Natural killer cell treated with Interleukin-12 subunit alpha and Interleukin-12 subunit beta and Interleukin-15 and Interleukin-18, amount 100 ng/mL, for 72 hours (primary cell): ENCODE results near the gene XIRP1. TPM values are rescaled to one million over a fixed set of nuclear protein-coding genes. Genes with fewer than 3 reads are reported as not detected.
A peak's percentile ranks its signal among the peaks of the same experiment; 100 is the strongest.

Experiments
- ATAC-seq, 2 donors: fragments of 150-1000 bp; cut with Tn5 transposase in 1 of 2; sonication (Bioruptor Pico), chemical (Tn5 transposase) in 1 of 2; 2 replicates each; pipeline ENCODE4 v1.10.0; 2021
- DNase-seq: peaks from one replicate; pipeline ENCODE4 v3.0.0; 2022; ENCODE audit warnings: low spot score
- H3K27ac Mint-ChIP-seq, 2 donors: 1 replicate in 1 of 2; 2 replicates in 1 of 2; pipeline ENCODE4 v1.8.0; 2022; ENCODE audit warnings: mixed read lengths in 2 of 2, mild to moderate bottlenecking in 1 of 2, moderate library complexity in 1 of 2
- H3K27me3 Mint-ChIP-seq, 2 donors: 1 replicate in 1 of 2; 2 replicates in 1 of 2; pipeline ENCODE4 v1.8.0; 2022; ENCODE audit warnings: mixed read lengths in 2 of 2
- H3K36me3 Mint-ChIP-seq: one replicate; pipeline ENCODE4 v1.8.0; 2022; ENCODE audit warnings: mixed read lengths
- H3K4me1 Mint-ChIP-seq, 2 donors: 1 replicate in 1 of 2; 2 replicates in 1 of 2; pipeline ENCODE4 v1.8.0; 2022; ENCODE audit warnings: low read depth in 2 of 2, mixed read lengths in 2 of 2, mild to moderate bottlenecking in 1 of 2
- H3K4me3 Mint-ChIP-seq: one replicate; pipeline ENCODE4 v1.8.0; 2022; ENCODE audit warnings: mixed read lengths
- H3K9me3 Mint-ChIP-seq: 2 replicates; pipeline ENCODE4 v1.8.0; 2022; ENCODE audit warnings: mixed read lengths
- total RNA-seq, 2 donors: library from RNA; stranded (reverse); gene quantifications; one replicate each; pipeline ENCODE4 v1.2.3, GENCODE V29; 2022

The XIRP1 gene
- total RNA-seq, 2 donors from 2014 or later: 0.22 to 0.43 TPM

DNA sequence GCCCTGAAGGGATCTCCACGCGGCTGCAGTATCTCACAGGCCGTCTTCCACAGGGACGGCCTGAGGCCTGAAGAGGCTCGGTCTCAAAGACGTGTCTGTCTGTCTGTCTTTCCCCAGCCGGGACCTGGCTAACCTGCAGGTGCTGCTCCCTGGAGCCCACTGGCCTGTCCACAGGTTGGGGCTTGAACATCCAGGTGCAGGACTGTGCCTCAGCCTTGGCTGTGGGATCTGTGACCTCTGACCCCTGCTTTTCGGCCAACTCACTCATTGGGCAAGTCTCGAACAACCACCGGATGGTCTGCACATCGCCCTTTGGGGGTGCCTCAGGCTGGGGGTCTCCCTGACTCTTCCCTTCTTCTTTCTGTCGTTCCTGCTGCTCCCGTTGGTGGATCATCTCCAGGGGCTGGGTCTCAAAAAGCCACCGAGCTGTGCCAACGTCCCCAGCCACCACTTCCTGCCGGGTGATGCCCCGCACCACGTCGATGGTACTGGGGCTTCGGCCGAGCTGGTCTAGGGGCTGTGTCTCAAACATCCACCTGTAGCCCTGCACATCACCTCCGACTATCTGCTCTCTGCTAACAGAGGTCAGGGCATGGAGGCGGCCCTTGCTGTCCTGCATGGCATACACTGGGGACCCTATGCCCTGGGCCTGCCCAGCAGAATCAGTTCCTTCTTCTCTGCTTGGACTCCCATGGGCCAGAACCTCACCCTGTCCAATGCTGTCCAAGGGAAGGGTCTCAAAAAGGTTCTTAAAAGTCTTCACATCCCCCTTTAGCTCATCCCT lies 4.8 kb downstream of the XIRP1 start:
- peaks cover 14 to 16% of the 10 kb centered on the region in 2 donors for H3K4me1 Mint-ChIP-seq
- no peaks in the 10 kb centered on the region for H3K36me3 Mint-ChIP-seq
- H3K27ac Mint-ChIP-seq: no peak overlapping the region
- no peak for ATAC-seq
- no peak for DNase-seq
- no peaks in the 10 kb centered on the region for H3K9me3 Mint-ChIP-seq
- no peaks in the 10 kb centered on the region for H3K27me3 Mint-ChIP-seq
- H3K4me3 Mint-ChIP-seq: no peak overlapping the region

GRCh38 chr3:39186692-39187151 lies 5.7 kb downstream of the XIRP1 start:
- Mint-ChIP-seq H3K27me3 (no peaks in the 10 kb centered on the region), H3K4me3 (no peak overlapping the region), H3K27ac (no peak overlapping the region), H3K9me3 (no peaks in the 10 kb centered on the region), H3K4me1 (peaks cover 8 to 11% of the 10 kb centered on the region in 2 donors), H3K36me3 (no peaks in the 10 kb centered on the region)
- DNase-seq (no peak), ATAC-seq (no peak)

GRCh38 chr3:39185959-39186691 lies 6.3 kb downstream of the XIRP1 start:
- Mint-ChIP-seq H3K4me1 (peaks cover 11 to 14% of the 10 kb centered on the region in 2 donors), H3K36me3 (no peaks in the 10 kb centered on the region), H3K27me3 (no peaks in the 10 kb centered on the region), H3K27ac (no peak overlapping the region), H3K4me3 (no peak overlapping the region), H3K9me3 (no peaks in the 10 kb centered on the region)
- DNase-seq (no peak), ATAC-seq (no peak)

GRCh38 chr3:39185326-39185958 lies 7.0 kb downstream of the XIRP1 start:
- H3K9me3 Mint-ChIP-seq: no peaks in the 10 kb centered on the region
- ATAC-seq (no peak), DNase-seq (no peak)
- no peaks in the 10 kb centered on the region for H3K27me3 Mint-ChIP-seq
- H3K27ac Mint-ChIP-seq: no peak overlapping the region
- peaks cover 15 to 16% of the 10 kb centered on the region in 2 donors for H3K4me1 Mint-ChIP-seq
- H3K36me3 Mint-ChIP-seq: no peaks in the 10 kb centered on the region
- no peak overlapping the region for H3K4me3 Mint-ChIP-seq

GRCh38 chr3:39184968-39185285 lies 7.5 kb downstream of the XIRP1 start:
- Mint-ChIP-seq H3K36me3 (no peaks in the 10 kb centered on the region), H3K4me1 (peaks cover 18 to 20% of the 10 kb centered on the region in 2 donors), H3K27me3 (peaks cover 0 to 1% of the 10 kb centered on the region in 2 donors), H3K4me3 (no peak overlapping the region), H3K27ac (no peak overlapping the region), H3K9me3 (no peaks in the 10 kb centered on the region)
- no peak for DNase-seq
- ATAC-seq: no peak

- H3K27me3 Mint-ChIP-seq: peaks cover 0 to 3% of the 10 kb centered on the region in 2 donors
- H3K36me3 Mint-ChIP-seq: no peaks in the 10 kb centered on the region
- DNase-seq (no peak), ATAC-seq (no peak)
- peak overlapping the region in 1 of 2 donors; percentile 24 for H3K27ac Mint-ChIP-seq
- H3K9me3 Mint-ChIP-seq: no peaks in the 10 kb centered on the region
- H3K4me3 Mint-ChIP-seq: no peak overlapping the region
- H3K4me1 Mint-ChIP-seq: peaks cover 18 to 21% of the 10 kb centered on the region in 2 donors
Observed at GRCh38 chr3:39184081-39184967, 8.1 kb downstream of the XIRP1 start.

DNA sequence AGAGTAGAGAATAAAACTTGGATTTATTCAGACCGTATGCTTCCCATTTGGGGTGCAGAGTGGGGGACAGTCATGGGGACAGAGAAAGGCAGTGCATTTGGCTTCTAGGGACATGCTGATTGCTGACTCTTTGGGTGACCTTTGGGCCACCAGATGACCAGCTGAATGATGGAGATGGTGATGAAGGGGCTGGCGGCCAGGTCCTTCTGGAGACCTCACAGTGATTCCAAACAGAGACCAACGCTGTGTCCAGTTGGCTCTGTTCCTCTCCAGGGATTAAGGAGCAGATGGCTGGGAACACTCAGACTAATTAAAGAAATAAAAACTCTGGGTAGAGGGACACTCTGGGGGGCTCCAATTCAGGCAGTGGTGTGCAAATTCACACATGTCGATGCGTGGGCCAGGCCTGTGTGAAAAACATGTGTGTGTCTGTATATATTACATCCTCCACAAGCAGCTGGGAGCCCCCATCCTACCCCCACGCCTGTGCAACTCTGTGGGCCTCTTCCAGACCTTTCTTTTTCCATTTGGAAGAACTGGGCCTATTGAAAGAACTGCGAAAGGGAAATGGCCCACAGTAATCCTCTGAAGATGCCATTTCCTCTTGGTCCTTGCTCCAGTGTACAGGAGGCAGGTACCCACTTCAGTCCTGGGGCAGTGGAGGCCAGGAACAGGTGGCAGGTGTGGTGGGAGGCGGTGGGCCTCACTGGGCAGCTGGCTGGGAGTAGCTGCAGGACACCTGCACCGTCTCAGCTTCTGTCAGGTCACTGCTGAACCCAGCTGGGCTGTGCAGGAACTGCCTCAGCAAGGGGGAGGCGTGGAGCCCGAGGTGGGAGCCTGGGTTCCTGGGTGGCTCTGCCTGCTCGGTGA lies 8.9 kb downstream of the XIRP1 start:
- Mint-ChIP-seq H3K4me1 (peaks cover 27 to 28% of the 10 kb centered on the region in 2 donors), H3K27me3 (peaks cover 0 to 3% of the 10 kb centered on the region in 2 donors), H3K36me3 (no peaks in the 10 kb centered on the region), H3K4me3 (no peak overlapping the region), H3K9me3 (no peaks in the 10 kb centered on the region), H3K27ac (no peak overlapping the region)
- ATAC-seq: no peak
- DNase-seq: no peak

- no peak for DNase-seq
- ATAC-seq: no peak
- H3K36me3 Mint-ChIP-seq: no peaks in the 10 kb centered on the region
- peaks cover 0 to 3% of the 10 kb centered on the region in 2 donors for H3K27me3 Mint-ChIP-seq
- H3K27ac Mint-ChIP-seq: peak overlapping the region in 1 of 2 donors; percentile 44
- peaks cover 37 to 42% of the 10 kb centered on the region in 2 donors for H3K4me1 Mint-ChIP-seq
- peak overlapping the region; percentile 80 for H3K4me3 Mint-ChIP-seq
- no peaks in the 10 kb centered on the region for H3K9me3 Mint-ChIP-seq
Observed at GRCh38 chr3:39181408-39182335, 10.7 kb downstream of the XIRP1 start.

GRCh38 chr3:39180546-39181346 lies 11.6 kb downstream of the XIRP1 start:
- Mint-ChIP-seq H3K4me1 (peaks cover 46 to 51% of the 10 kb centered on the region in 2 donors), H3K27me3 (peaks cover 0 to 3% of the 10 kb centered on the region in 2 donors), H3K9me3 (no peaks in the 10 kb centered on the region), H3K4me3 (peak overlapping the region; percentile 92), H3K36me3 (no peaks in the 10 kb centered on the region), H3K27ac (peak overlapping the region; percentile 69 to 84)
- ATAC-seq: peak; percentile 85 to 86
- DNase-seq: peak; percentile 85

DNA sequence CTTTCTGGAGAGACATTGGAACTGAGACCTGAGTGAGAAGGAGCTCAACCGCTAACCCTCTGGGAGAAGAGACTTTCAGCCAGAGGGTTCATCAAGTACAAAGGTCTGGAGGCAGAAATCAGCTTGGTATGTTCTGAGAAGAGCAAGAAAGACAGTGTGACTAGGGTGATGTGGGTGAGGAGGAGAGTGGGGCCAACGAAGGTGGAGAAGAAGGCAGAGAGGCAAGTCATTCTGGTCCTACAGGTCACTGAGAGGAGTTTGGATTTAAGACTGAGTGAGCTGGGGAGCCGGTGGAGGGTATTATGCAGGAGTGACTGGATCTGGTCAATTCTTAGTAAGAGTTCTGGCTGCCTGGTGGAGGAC lies 12.2 kb downstream of the XIRP1 start:
- Mint-ChIP-seq H3K4me3 (peak overlapping the region; percentile 92), H3K9me3 (no peaks in the 10 kb centered on the region), H3K27me3 (peaks cover 0 to 3% of the 10 kb centered on the region in 2 donors), H3K4me1 (peaks cover 48 to 52% of the 10 kb centered on the region in 2 donors), H3K27ac (peak overlapping the region; percentile 69 to 84), H3K36me3 (no peaks in the 10 kb centered on the region)
- DNase-seq (no peak), ATAC-seq (peak in 1 of 2 donors; percentile 1)

DNA sequence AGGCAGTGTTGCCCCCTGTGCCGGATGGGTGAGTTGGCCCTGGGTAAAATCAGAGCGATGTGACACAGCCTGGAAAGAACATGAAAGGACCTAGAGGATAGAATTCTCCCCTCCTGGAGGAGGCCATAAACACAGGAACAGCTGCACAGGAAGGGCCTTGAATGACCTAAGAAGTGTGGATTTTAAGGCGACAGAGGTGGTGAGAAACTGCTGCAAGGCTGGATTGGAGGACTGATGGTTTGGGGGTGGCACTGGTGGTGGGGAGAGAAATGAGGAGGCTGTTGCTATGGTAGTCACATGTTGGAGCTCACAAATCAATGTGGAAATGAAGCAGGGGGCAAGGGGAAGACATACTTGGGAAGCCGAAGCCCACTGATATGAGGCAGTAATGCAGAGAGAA lies 13.8 kb downstream of the XIRP1 start:
- no peak for ATAC-seq
- H3K4me3 Mint-ChIP-seq: peak overlapping the region; percentile 92
- H3K27ac Mint-ChIP-seq: peak overlapping the region; percentile 69 to 84
- no peaks in the 10 kb centered on the region for H3K36me3 Mint-ChIP-seq
- peaks cover 48 to 52% of the 10 kb centered on the region in 2 donors for H3K4me1 Mint-ChIP-seq
- DNase-seq: no peak
- H3K9me3 Mint-ChIP-seq: no peaks in the 10 kb centered on the region
- peaks cover 0 to 3% of the 10 kb centered on the region in 2 donors for H3K27me3 Mint-ChIP-seq
